Keratinocyte (primary cell): ENCODE measurements around the gene RCAN3.

Experiments
- CTCF ChIP-seq, 3 experiments: IDR thresholded peaks in 1 of 3; conservative IDR thresholded peaks in 1 of 3; optimal IDR thresholded peaks in 1 of 3; 2 replicates in 2 of 3; 3 replicates in 1 of 3; pipeline versions ENCODE3 to v1.5.1; 2011; ENCODE audit warnings: low read length in 3 of 3, mild to moderate bottlenecking in 3 of 3, moderate library complexity in 2 of 3, control low read depth in 1 of 3, inconsistent platforms in 1 of 3; ENCODE audit not compliant: insufficient read depth in 2 of 3; ENCODE audit errors: extremely low read depth in 1 of 3
- EZH2 ChIP-seq: IDR thresholded peaks from one replicate; pipeline ENCODE4 v1.6.1; 2012; ENCODE audit warnings: inconsistent platforms, mild to moderate bottlenecking, low read length, moderate library complexity

GRCh38 chr1:24472527-24473251, 29.9 kb upstream of the RCAN3 start:
- TF ChIP-seq CTCF (optimal IDR thresholded peaks at IDR 0.05 in 1 of 3, IDR thresholded peaks at IDR 0.05 in 1 of 3, conservative IDR thresholded peaks at IDR 0.05 in 1 of 3; ENCODE audit: extremely low read depth in 1 of 3, insufficient read depth in 2 of 3, low read length in 3 of 3) (no peak), EZH2 (no peak)
